ENCODE measurements around the gene B3GALT2.

The B3GALT2 gene

DNA sequence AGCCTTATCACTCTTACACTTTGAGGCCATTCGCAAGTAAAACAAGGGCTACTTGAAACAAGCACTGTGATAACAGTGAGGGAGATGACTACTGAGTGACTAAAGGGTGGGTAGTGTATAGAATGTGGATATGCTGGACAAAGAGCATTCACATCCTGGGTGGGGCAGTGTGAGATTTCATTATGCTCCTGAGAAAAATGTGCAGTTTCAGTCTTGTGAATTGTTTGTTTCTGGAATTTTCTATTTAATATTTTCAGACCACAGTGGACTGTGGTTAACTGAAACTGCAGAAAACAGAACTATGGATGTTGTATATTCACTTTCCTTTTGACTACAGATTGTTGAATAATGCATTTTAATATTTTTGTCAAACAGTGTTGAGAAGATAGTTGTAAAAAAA, 25.1 kb upstream of the B3GALT2 start:
- H3K4me1 ChIP-seq, result no peaks in the 10 kb centered on the region
- H2AFZ ChIP-seq, result no peak overlapping the region
- TF ChIP-seq, protein P1, sequence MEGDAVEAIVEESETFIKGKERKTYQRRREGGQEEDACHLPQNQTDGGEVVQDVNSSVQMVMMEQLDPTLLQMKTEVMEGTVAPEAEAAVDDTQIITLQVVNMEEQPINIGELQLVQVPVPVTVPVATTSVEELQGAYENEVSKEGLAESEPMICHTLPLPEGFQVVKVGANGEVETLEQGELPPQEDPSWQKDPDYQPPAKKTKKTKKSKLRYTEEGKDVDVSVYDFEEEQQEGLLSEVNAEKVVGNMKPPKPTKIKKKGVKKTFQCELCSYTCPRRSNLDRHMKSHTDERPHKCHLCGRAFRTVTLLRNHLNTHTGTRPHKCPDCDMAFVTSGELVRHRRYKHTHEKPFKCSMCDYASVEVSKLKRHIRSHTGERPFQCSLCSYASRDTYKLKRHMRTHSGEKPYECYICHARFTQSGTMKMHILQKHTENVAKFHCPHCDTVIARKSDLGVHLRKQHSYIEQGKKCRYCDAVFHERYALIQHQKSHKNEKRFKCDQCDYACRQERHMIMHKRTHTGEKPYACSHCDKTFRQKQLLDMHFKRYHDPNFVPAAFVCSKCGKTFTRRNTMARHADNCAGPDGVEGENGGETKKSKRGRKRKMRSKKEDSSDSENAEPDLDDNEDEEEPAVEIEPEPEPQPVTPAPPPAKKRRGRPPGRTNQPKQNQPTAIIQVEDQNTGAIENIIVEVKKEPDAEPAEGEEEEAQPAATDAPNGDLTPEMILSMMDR (IDR thresholded peaks at IDR 0.05), result no peak
- no peaks in the 10 kb centered on the region for H3K79me2 ChIP-seq
- no peak overlapping the region for H3K9ac ChIP-seq
- no peaks in the 10 kb centered on the region for H3K9me3 ChIP-seq (ENCODE audit: control insufficient read depth, low read length)
- no peaks in the 10 kb centered on the region for H3K27me3 ChIP-seq (ENCODE audit: control insufficient read depth, insufficient read depth, low read length)
- H3K36me3 ChIP-seq (ENCODE audit: control insufficient read depth, insufficient read depth, low read length), result no peaks in the 10 kb centered on the region
- no peak overlapping the region for H3K4me3 ChIP-seq (ENCODE audit: low read depth, low read length)
- no peak overlapping the region for H3K27ac ChIP-seq
- no peak overlapping the region for H3K4me2 ChIP-seq (ENCODE audit: low read length)

DNA sequence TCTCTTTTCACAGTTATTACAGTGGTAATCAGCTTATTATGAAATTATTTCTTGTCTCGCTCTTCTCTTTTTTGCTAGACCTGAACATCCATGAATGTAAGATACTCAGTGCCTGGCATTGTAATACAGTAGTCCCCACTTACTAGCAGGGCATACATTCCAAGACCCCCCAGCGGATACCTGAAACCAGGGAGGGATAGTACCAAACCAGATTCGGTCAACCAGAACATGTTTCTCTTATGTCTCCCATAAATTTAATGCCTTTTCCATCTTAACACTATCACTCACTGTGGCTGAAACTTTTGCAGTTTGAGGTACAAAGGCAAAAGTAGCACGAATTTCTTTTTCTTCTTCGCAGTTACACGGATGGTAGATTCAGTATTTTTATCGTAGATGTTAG, 24.6 kb upstream of the B3GALT2 start:
- no peaks in the 10 kb centered on the region for H3K79me2 ChIP-seq
- no peaks in the 10 kb centered on the region for H3K9me3 ChIP-seq (ENCODE audit: control insufficient read depth, low read length)
- H2AFZ ChIP-seq, result no peak overlapping the region
- H3K4me2 ChIP-seq (ENCODE audit: low read length), result no peak overlapping the region
- H3K27ac ChIP-seq, result no peak overlapping the region
- H3K36me3 ChIP-seq (ENCODE audit: control insufficient read depth, insufficient read depth, low read length), result no peaks in the 10 kb centered on the region
- H3K9ac ChIP-seq, result no peak overlapping the region
- H3K4me1 ChIP-seq, result no peaks in the 10 kb centered on the region
- no peak overlapping the region for H3K4me3 ChIP-seq (ENCODE audit: low read depth, low read length)
- H3K27me3 ChIP-seq (ENCODE audit: control insufficient read depth, insufficient read depth, low read length), result no peaks in the 10 kb centered on the region
- TF ChIP-seq, protein P1 (IDR thresholded peaks at IDR 0.05), result no peak

DNA sequence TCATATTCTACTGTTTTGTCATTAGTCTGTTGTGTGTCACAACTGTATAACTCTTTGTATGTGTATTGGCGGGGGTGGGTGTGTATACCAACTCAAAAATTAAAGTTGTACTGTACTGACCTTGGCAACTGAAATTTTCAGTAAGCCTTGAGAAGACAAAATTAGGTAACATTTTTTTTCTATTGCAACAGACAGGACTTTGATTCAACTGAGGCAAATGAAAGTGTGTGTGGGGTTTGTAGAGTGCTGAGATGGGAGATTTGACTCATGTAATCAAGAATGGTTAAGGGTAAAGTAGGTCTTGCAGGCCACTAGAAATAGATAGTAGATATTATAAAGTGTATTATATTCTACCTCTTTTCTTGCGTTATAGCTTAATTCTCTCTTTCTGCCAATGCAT, 14.6 kb upstream of the B3GALT2 start:
- no peak overlapping the region for H3K27ac ChIP-seq
- H3K36me3 ChIP-seq (ENCODE audit: control insufficient read depth, insufficient read depth, low read length), result no peaks in the 10 kb centered on the region
- no peak overlapping the region for H3K4me3 ChIP-seq (ENCODE audit: low read depth, low read length)
- H3K9ac ChIP-seq, result no peak overlapping the region
- H3K27me3 ChIP-seq (ENCODE audit: control insufficient read depth, insufficient read depth, low read length), result no peaks in the 10 kb centered on the region
- no peak overlapping the region for H2AFZ ChIP-seq
- H3K4me2 ChIP-seq (ENCODE audit: low read length), result no peak overlapping the region
- no peaks in the 10 kb centered on the region for H3K9me3 ChIP-seq (ENCODE audit: control insufficient read depth, low read length)
- H3K4me1 ChIP-seq, result no peaks in the 10 kb centered on the region
- TF ChIP-seq, protein P1 (IDR thresholded peaks at IDR 0.05), result no peak
- peaks cover 9% of the 10 kb centered on the region for H3K79me2 ChIP-seq

DNA sequence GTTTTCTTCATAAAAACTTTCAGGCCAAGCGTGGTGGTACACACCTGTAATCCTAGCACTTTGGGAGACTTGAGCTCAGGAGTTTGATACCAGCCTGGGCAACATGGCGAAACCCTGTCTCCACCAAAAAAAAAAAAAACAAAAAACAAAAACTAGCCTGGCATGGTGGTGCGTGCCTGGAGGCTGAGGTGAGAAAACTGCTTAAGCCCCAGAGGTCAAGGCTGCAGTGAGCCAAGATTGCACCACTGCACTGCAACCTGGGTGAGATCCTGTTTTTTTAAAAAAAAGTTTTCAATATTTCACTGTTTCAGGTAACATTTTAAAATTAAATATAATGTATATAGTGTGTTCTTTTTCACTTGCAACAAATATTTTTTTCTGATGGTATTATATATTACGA, 13.5 kb upstream of the B3GALT2 start:
- TF ChIP-seq, protein P1 (IDR thresholded peaks at IDR 0.05), result no peak
- Histone ChIP-seq H3K4me1 (no peaks in the 10 kb centered on the region), H3K27me3 (ENCODE audit: control insufficient read depth, insufficient read depth, low read length) (no peaks in the 10 kb centered on the region), H3K27ac (no peak overlapping the region), H3K9me3 (ENCODE audit: control insufficient read depth, low read length) (no peaks in the 10 kb centered on the region), H3K9ac (no peak overlapping the region), H3K79me2 (peaks cover 9% of the 10 kb centered on the region), H3K4me3 (ENCODE audit: low read depth, low read length) (no peak overlapping the region), H3K4me2 (ENCODE audit: low read length) (no peak overlapping the region), H2AFZ (no peak overlapping the region), H3K36me3 (ENCODE audit: control insufficient read depth, insufficient read depth, low read length) (no peaks in the 10 kb centered on the region)

DNA sequence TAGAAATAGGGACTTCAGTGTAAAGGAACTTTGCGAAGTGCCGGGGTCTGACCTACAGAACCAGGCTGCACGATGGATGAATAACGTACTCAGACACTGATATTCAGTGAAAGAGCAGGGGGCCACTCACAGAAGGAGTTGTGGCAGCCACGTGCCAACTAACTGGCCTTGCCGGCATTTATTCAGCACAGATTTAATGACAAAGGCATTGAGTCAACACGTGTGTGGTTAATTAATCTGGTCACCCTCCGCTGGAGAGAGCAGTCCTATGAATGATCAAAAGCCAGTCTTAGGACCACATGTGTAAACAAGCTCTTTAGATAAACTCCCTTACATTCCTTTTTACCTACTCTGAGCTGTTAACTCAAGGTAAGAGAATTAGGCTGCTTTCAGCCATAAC, 6.2 kb upstream of the B3GALT2 start:
- Histone ChIP-seq H3K4me1 (no peaks in the 10 kb centered on the region), H3K79me2 (peaks cover 12% of the 10 kb centered on the region), H3K36me3 (ENCODE audit: control insufficient read depth, insufficient read depth, low read length) (no peaks in the 10 kb centered on the region), H3K4me2 (ENCODE audit: low read length) (no peak overlapping the region), H3K27me3 (ENCODE audit: control insufficient read depth, insufficient read depth, low read length) (no peaks in the 10 kb centered on the region), H3K27ac (no peak overlapping the region), H3K4me3 (ENCODE audit: low read depth, low read length) (no peak overlapping the region), H3K9ac (no peak overlapping the region), H3K9me3 (ENCODE audit: control insufficient read depth, low read length) (no peaks in the 10 kb centered on the region), H2AFZ (no peak overlapping the region)
- TF ChIP-seq, protein P1 (IDR thresholded peaks at IDR 0.05), result no peak
